GM18519 (cell line): ENCODE data around the gene LRRK1.
"Not testable (repeated sequence)": the region's sequence is repeated elsewhere in the genome, so short reads cannot be mapped to it uniquely, and the experiment has no call there.

Experiments
- ATAC-seq: cut with Tn5 transposase; IDR thresholded peaks from one replicate; pipeline ENCODE4 v1.9.1; 2021; ENCODE audit warnings: mild to moderate bottlenecking, moderate library complexity; ENCODE audit not compliant: unreplicated experiment, low FRiP score

LRRK1 gene

DNA sequence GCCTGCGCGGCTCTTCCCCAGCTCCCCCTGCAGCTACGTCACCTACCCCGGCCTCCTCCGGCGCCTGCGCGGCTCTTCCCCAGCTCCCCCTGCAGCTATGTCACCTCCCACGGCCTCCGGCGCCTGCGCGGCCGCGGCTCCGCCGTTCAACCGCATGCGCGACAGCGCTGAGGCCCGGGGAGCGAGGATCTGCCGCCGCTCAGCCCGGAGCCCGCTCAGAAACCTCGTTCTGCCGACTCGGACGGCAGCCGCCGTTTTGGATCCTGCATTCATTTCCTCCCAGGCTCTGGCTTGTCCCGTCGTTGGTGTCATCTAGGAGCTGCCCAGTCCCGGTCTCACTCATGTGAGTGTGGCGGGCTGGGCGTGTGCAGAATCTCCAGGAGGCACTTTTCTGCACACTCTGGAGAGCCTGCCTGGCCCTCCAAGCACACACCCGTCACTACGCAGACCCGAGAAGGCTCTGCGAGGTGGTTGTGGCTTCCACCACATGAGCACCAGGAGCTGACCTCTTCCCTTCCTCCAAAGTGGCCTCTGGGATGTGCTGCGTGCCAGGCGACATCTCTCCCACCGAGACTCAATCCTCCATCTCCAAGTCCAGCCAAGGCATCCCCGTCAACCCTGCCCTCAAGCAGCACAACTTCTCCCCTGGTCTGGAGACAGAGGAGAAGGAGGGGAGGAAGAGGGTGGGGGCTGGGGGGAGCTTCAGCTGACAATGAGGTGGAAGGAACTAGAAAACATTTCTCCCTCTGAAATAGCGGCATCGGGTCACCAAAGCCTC is 167.4 kb downstream of the LRRK1 start:
- no peak for ATAC-seq

DNA sequence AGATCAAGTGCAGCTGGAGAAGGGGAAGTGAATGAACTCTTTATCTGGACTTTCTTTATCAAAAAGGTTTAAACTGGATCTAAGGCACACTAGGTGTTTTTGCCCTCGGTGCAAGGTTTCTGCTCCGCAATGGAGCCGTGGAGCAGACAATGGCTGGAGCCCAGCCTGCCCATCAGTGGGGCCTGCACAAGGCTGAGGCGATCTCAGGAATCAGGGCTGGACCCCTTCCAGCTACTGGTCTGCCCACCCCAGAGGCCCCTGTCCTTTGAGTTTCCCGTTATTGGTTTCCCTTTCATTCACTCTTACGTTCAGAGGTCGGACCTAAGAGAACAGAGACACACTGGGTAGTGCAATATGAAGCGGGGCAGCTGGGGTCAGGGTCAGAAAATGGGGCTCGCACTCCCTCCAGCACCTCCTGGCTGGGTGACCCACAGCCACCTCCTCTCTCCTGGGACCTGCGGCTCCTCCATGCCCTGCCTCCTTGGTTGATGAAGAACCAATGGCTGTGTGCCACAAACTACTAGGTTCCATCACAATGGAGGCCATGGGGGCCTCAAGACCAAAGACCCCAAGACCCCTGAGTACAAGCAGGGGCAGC is 168.1 kb downstream of the LRRK1 start:
- ATAC-seq: no peak

DNA sequence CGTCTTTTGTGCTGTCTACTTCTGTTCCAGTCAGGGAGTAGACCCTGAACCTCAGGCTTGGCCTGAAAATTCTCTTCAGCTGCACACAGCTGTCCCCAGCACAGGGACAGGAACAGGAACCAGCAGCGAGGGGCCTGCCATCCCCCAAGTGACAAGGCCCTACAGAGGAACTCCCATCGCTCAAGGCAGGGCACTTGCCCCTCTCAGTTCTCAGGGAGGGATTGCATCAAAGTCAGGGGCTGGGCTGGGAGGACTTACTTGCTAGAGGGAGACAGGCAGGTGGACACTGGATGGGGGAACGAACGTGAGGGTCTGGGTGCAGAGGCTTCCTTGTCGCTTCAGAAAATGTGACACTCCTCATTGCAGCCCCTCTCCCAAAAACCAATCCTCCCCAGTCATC is 169.1 kb downstream of the LRRK1 start:
- ATAC-seq: no peak

- ATAC-seq: peak; percentile 68
These were observed 169.8 kb downstream of the LRRK1 start for GRCh38 chr15:101088788-101089578.

DNA sequence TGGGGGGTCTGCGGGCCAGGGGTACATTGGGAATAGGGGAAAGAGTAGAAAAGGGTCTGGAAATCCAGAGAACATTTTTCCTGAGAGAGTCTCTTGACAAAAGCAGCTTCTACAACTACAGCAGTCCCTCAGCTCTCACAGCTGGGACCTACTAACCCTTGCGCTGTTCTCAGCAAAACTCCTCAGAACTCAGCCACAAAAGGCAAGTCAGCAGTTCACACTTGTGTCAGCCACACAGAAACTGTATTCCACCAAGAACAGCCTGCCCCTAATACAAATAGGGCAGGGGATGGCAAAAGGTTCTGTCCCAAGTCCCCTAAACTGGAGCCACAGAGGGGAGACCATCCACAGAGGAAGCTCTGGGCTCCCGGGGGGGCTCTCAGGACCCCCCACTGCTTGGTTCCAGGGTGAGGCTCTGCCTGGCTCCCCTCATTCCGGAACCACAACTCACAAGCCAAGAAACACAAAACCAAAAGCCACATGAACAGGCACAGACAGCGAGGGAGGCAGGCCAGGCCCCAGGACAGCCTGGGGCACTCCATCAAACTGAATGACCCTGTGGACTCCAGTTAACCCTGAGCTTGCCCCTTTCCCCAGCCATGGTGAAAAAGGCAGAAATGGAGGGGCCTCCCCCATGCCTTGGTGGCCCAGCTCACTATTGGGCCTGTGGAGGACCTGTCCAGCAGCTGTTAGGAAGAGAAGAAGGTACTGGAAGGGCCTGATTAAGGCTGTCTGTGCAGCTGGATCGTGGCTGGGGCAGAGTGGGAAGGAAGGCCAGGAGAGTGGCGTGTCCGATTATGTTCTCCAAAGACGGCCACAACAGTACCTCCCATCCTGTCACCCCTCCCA is 170.6 kb downstream of the LRRK1 start:
- ATAC-seq: no peak

GRCh38 chr15:101090428-101090790 is 171.3 kb downstream of the LRRK1 start:
- no peak for ATAC-seq

DNA sequence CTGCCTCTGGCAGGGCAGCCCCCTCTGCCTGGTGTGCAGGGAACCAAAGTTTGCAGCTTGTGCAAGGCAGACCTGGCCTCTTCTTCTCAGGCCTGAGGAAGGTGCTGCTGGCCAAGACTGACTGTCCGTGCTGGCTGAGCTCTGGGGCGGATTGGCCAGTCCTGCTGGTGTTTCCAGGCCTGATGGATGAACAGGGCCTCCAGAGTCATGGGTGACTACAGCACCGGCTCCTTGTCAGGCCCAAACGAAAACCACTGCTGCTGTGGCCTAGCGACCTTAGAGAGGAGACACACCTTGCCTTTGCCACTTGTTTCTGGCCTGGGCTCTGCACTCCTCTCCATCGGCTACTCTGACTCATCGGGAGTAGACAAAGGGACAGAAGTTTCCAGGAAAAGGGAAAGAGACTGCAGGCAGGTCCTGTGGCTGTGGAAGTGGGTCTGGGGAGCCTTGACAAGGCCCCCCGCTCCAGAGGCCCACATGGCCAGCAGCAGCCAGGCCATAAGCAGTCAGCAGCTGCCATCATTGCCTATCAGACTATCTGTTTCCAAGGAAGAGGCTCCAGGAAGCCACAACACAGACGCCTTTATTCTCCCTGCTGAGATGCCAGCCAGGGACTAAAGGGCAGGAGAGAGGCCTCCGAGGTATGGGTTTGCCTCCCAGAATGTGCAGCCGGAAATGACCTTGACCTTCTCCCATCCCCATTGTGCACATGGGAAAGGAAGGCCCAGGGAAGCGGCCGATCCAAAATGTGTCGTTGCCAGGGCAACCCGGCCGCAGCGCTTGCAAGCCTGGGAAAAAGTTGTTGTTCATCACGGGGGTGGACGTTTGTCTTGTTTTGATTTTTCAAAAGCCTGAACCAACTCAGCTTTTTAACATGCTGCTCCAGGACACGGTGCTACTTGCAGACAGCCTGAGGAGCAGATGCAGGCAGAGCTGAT is 172.2 kb downstream of the LRRK1 start:
- ATAC-seq: no peak

DNA sequence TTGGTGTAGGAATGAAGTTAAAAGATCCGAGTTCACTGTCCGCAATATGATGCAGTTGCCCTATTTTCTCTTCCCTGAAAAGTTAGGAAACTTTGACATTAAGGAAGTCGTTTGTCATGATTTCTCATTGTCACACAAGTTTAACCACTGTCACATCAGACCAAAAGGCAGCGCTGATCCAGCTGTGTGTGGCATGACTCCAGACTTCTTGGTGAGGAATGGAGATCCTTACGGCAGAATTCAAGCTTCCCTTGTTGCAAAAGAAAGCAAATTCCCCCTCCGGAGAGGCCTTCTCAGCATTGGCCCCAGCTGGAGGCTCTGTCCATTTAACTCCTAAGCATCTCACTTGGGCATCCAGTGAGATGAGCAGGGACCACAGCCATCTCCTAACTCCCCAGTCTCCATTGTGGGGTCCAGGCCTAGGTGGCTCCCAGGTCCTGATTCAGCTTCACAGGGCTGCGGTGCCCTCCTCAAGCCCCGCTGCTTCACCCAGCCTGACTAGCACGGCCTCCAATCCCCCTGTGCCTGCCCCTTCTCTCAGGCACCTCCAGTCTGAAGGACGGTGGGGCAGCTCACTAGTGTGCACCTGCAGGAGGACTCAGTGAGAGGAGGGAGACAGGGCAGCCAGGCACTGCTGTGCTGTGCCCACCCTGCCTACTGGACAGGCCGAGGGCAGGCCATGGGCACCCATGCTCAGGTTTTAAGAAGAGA is 173.2 kb downstream of the LRRK1 start:
- ATAC-seq: no peak

- no peak for ATAC-seq
These were observed 173.7 kb downstream of the LRRK1 start for GRCh38 chr15:101092867-101093202.

DNA sequence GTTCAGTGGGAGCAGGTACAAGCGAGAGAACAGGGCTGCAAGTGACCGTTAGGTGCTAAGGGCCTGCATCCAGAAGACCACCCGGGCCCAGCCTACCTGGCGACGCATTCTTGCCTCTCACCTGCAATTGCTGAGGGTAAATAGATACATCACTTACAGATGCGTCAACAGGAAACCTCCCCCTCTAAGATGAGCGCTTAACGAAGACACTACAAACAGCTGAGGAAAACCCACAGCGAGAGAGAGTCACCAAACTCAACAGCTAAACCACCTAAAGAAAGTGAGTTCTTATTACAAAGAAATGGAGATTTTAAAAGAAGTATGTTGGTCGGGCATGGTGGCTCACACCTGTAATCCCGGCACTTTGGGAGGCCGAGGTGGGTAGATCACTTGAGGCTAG is 174.8 kb downstream of the LRRK1 start:
- ATAC-seq: no peak

GRCh38 chr15:101095796-101096406 is 176.7 kb downstream of the LRRK1 start:
- ATAC-seq: not testable (repeated sequence)

DNA sequence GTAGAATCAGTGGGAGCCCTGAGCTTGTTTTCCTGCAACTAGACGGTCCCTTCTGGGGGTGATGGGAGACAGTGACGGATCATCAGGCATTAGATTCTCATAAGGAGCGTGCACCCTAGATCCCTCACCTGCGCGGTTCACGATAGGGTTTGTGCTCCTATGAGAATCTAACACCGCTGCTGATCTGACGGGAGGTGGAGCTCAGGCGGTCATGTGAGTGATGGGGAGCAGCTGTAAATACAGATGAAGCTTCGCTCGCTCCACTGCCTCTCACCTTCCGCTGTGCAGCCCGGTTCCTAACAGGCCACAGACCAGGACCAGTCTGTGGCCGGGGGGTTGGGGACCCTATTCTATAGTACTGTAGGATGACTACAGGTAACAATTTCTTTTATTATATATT is 178.0 kb downstream of the LRRK1 start:
- no peak for ATAC-seq

- ATAC-seq: no peak
These were observed 180.0 kb downstream of the LRRK1 start for GRCh38 chr15:101099183-101099582.

- no peak for ATAC-seq
These were observed 181.0 kb downstream of the LRRK1 start for GRCh38 chr15:101100118-101100517.

GRCh38 chr15:101100593-101101442 is 181.7 kb downstream of the LRRK1 start:
- no peak for ATAC-seq

DNA sequence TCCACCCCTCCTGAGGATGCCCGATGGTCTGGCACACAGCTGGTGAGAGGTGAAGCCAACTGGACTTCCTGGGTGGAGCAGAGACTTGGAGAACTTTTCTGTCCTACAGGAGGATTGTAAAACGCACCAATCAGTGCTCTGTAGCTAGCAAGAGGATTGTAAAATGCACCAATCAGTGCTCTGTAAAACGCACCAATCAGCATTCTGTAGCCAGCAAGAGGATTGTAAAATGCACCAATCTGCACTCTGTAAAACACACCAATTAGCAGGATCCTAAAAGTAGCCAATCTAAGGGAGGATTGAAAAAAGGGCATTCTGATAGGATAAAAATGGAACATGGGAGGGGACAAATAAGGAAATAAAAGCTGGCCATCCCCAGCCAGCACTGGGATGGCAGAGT is 182.5 kb downstream of the LRRK1 start:
- no peak for ATAC-seq

DNA sequence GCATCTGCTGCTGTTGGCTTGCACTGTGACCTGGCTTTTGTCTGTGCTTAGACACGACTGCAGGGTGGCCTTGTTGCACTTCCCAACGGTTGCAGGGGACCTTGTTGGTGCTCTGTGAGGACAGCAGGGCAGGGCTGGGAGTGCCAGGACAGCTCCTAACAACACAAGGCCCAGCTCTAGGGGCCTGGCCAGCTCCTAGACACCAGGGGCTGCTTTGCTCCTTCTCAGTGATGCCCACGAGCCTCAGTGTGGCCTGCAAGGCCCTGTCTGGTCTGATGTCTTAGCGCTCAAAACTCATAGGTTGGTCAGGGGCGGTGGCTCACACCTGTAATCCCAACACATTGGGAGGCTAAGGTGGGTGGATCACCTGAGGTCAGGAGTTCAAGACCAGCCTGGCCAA is 183.6 kb downstream of the LRRK1 start:
- no peak for ATAC-seq

GRCh38 chr15:101103598-101103997 is 184.4 kb downstream of the LRRK1 start:
- ATAC-seq: no peak
